ENCODE results near the gene GBE1. TPM values are rescaled to one million over a fixed set of nuclear protein-coding genes. Genes with fewer than 3 reads are reported as not detected.

The GBE1 gene
- total and polyA plus RNA-seq, 8 donors, result 3.7 to 14.1 (median 9.0) TPM

- Histone ChIP-seq H3K4me3 (no peak overlapping the region), H3K36me3 (no peaks in the 10 kb centered on the region), H3K27me3 (no peaks in the 10 kb centered on the region), H3K9me3 (no peaks in the 10 kb centered on the region), H3K27ac (no peak overlapping the region), H3K4me1 (no peaks in the 10 kb centered on the region)
- FAIRE-seq (no peak), DNase-seq (no peak), ATAC-seq (no peak)
- intact Hi-C loops (cut with DNase I), result no loop called here
- TF ChIP-seq, protein P1, sequence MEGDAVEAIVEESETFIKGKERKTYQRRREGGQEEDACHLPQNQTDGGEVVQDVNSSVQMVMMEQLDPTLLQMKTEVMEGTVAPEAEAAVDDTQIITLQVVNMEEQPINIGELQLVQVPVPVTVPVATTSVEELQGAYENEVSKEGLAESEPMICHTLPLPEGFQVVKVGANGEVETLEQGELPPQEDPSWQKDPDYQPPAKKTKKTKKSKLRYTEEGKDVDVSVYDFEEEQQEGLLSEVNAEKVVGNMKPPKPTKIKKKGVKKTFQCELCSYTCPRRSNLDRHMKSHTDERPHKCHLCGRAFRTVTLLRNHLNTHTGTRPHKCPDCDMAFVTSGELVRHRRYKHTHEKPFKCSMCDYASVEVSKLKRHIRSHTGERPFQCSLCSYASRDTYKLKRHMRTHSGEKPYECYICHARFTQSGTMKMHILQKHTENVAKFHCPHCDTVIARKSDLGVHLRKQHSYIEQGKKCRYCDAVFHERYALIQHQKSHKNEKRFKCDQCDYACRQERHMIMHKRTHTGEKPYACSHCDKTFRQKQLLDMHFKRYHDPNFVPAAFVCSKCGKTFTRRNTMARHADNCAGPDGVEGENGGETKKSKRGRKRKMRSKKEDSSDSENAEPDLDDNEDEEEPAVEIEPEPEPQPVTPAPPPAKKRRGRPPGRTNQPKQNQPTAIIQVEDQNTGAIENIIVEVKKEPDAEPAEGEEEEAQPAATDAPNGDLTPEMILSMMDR (IDR thresholded peaks at IDR 0.05), result no peak
- 84 to 91% methylated on average over 4 of the region's 4 CpGs for WGBS, 2 donors
Measured at GRCh38 chr3:81622395-81622794, 139.1 kb downstream of the GBE1 start.

DNA sequence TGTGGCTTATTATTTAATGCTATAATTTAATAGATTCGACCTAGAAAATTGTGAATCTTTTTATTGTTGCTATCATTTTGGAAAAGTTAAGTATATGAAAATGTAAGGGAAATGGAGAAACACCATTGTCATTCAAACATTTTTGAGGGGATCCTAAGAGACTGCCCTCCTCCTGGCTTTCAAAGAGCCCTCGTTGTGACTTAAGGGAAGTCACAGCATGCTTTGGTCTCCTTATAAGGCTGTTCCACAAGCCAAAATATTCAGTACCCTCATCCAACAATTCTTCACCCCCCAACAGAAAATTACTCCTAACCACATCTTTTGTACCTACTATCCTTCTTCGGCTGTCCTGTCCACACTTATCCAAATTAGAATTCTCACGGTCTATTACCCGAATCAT, 140.2 kb downstream of the GBE1 start:
- H3K4me1 ChIP-seq, result no peaks in the 10 kb centered on the region
- ATAC-seq, result no peak
- no peak for FAIRE-seq
- intact Hi-C loops (cut with DNase I), result no loop called here
- TF ChIP-seq, protein P1 (IDR thresholded peaks at IDR 0.05), result no peak
- H3K27ac ChIP-seq, result no peak overlapping the region
- H3K27me3 ChIP-seq, result no peaks in the 10 kb centered on the region
- WGBS, 2 donors, result 88% methylated on average over 5 of the region's 5 CpGs
- H3K36me3 ChIP-seq, result no peaks in the 10 kb centered on the region
- no peak for DNase-seq
- H3K4me3 ChIP-seq, result no peak overlapping the region
- H3K9me3 ChIP-seq, result no peaks in the 10 kb centered on the region

GRCh38 chr3:81620849-81621248, 140.6 kb downstream of the GBE1 start:
- TF ChIP-seq, protein P1 (IDR thresholded peaks at IDR 0.05), result no peak
- Histone ChIP-seq H3K4me3 (no peak overlapping the region), H3K36me3 (no peaks in the 10 kb centered on the region), H3K4me1 (no peaks in the 10 kb centered on the region), H3K27me3 (no peaks in the 10 kb centered on the region), H3K27ac (no peak overlapping the region), H3K9me3 (no peaks in the 10 kb centered on the region)
- DNase-seq (no peak), ATAC-seq (no peak), FAIRE-seq (no peak)
- intact Hi-C loops (cut with DNase I), result no loop called here
- 93 to 96% methylated on average over 5 of the region's 5 CpGs for WGBS, 2 donors

DNA sequence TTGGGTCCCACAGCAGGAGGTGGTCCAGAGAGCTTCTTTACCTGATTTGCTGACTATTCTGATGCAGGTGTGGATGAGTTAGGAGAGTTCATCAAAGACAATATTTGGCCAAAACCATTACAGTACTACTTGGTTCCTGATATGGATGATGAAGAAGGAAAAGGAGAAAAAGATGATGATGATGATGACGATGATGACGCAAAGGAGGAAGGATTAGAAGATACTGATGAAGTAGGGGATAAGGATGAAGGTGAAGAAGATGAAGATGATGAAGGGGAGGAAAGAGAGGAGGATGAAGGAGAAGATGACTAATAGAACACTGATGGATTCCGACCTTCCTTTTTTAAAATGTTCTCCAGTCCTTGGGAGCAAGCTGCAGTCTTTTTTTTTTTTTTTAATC, 148.7 kb downstream of the GBE1 start:
- ATAC-seq (no peak), FAIRE-seq (no peak), DNase-seq (no peak)
- Histone ChIP-seq H3K27me3 (no peaks in the 10 kb centered on the region), H3K4me3 (no peak overlapping the region), H3K27ac (no peak overlapping the region), H3K36me3 (no peaks in the 10 kb centered on the region), H3K4me1 (no peaks in the 10 kb centered on the region), H3K9me3 (no peaks in the 10 kb centered on the region)
- intact Hi-C loops (cut with DNase I), result no loop called here
- TF ChIP-seq, protein P1 (IDR thresholded peaks at IDR 0.05), result no peak
- WGBS, 2 donors, result 99% methylated on average over 3 of the region's 3 CpGs

DNA sequence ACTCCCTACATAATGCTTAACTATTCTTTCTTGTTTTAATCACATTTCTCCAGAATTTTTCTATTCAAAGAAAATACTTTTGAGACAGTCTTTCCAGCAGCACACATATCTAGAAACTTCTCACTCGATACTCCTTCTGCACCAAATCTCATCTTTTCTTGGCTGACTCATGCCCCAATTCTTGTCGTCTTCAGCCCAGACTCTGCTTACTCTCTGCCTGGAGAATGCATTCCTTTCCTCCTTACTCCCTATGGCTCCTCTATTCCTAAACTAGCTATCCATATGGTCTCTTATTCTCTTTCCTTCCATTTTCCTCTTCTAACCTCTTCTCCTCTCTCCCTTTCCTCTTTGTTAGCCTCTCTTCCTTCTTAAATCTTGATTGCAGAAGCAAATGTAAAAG, 158.7 kb downstream of the GBE1 start:
- DNase-seq, result no peak
- no peak for ATAC-seq
- FAIRE-seq, result no peak
- TF ChIP-seq, protein P1 (IDR thresholded peaks at IDR 0.05), result no peak
- Histone ChIP-seq H3K27ac (no peak overlapping the region), H3K4me3 (no peak overlapping the region), H3K27me3 (no peaks in the 10 kb centered on the region), H3K9me3 (no peaks in the 10 kb centered on the region), H3K4me1 (no peaks in the 10 kb centered on the region), H3K36me3 (no peaks in the 10 kb centered on the region)
- 90 to 92% methylated on average over 2 of the region's 2 CpGs for WGBS, 2 donors
- intact Hi-C loops (cut with DNase I), result no loop called here
